MM.1S (cell line): Measurements from ENCODE around the gene SENP1.

Experiments used
- DNase-seq: peaks from one replicate; pipeline ENCODE4 v3.0.0-alpha.2; 2015
- H2AFZ ChIP-seq: fragments of 300-600 bp; sonication (generic); 2 replicates; pipeline ENCODE4 v1.6.0; 2016; ENCODE audit warnings: antibody characterized with exemption, low read length
- H3F3A ChIP-seq: fragments of 300-600 bp; sonication (generic); 2 replicates; pipeline ENCODE4 v1.6.1; 2016; ENCODE audit warnings: mild to moderate bottlenecking, antibody characterized with exemption, low read length, moderate library complexity, mixed read lengths; ENCODE audit not compliant: insufficient read depth
- H3K27ac ChIP-seq: fragments of 300-600 bp; sonication (generic); 2 replicates; pipeline ENCODE4 v1.5.1; 2016; ENCODE audit warnings: mild to moderate bottlenecking, low read length
- H3K27me3 ChIP-seq: fragments of 300-600 bp; sonication (generic); replicated peaks from 2 replicates; pipeline ENCODE4 v1.6.0; 2016; ENCODE audit warnings: low read length; ENCODE audit not compliant: insufficient read depth
- H3K36me3 ChIP-seq: fragments of 300-600 bp; sonication (generic); replicated peaks from 2 replicates; pipeline ENCODE4 v1.6.1; 2016; ENCODE audit warnings: mild to moderate bottlenecking, low read length, mixed read lengths; ENCODE audit not compliant: insufficient read depth
- H3K4me1 ChIP-seq: fragments of 300-600 bp; sonication (generic); 2 replicates; pipeline ENCODE4 v1.6.1; 2016; ENCODE audit warnings: low read length, mixed read lengths
- H3K4me2 ChIP-seq: fragments of 300-600 bp; sonication (generic); 2 replicates; pipeline ENCODE4 v1.6.0; 2016; ENCODE audit warnings: low read depth, low read length
- H3K4me3 ChIP-seq: fragments of 300-600 bp; sonication (generic); 2 replicates; pipeline ENCODE4 v1.5.1; 2016; ENCODE audit warnings: low read length, mixed read lengths
- H3K79me2 ChIP-seq: fragments of 300-600 bp; sonication (generic); 2 replicates; pipeline ENCODE4 v1.6.1; 2016; ENCODE audit warnings: mixed run types, low read length, mixed read lengths
- H3K9ac ChIP-seq: fragments of 300-600 bp; sonication (generic); 2 replicates; pipeline ENCODE4 v1.6.1; 2016; ENCODE audit warnings: low read length, mixed read lengths
- H3K9me2 ChIP-seq: fragments of 300-600 bp; sonication (generic); replicated peaks from 2 replicates; pipeline ENCODE4 v1.6.1; 2016; ENCODE audit warnings: mild to moderate bottlenecking, low read length, mixed read lengths; ENCODE audit not compliant: insufficient read depth
- H3K9me3 ChIP-seq: fragments of 300-600 bp; sonication (generic); replicated peaks from 2 replicates; pipeline ENCODE4 v1.6.1; 2016; ENCODE audit warnings: mild to moderate bottlenecking, low read length, mixed read lengths; ENCODE audit not compliant: insufficient read depth
- H4K20me1 ChIP-seq: fragments of 300-600 bp; sonication (generic); 2 replicates; pipeline ENCODE4 v1.6.1; 2016; ENCODE audit warnings: mild to moderate bottlenecking, low read length, moderate library complexity, mixed read lengths; ENCODE audit not compliant: insufficient read depth
- CTCF ChIP-seq: fragments of 300-600 bp; sonication (generic); IDR thresholded peaks from 2 replicates; pipeline ENCODE4 v1.5.1; 2016; ENCODE audit warnings: antibody characterized with exemption, low read length, mixed read lengths
- EZH2 ChIP-seq: fragments of 300-600 bp; sonication (generic); optimal IDR thresholded peaks from 2 replicates; pipeline ENCODE3; 2017; ENCODE audit warnings: low read depth, mild to moderate bottlenecking, antibody characterized with exemption, low read length, mixed read lengths
- EZH2phosphoT487 ChIP-seq: fragments of 300-600 bp; sonication (generic); IDR thresholded peaks from 2 replicates; pipeline ENCODE4 v1.6.1; 2018; ENCODE audit warnings: antibody characterized with exemption, low read length

Gene SENP1

GRCh38 chr12:48132826-48133225, 26.9 kb upstream of the SENP1 start:
- no peak overlapping the region for H3K27ac ChIP-seq
- H3K27me3 ChIP-seq, result no peaks in the 10 kb centered on the region
- no peak overlapping the region for H2AFZ ChIP-seq
- DNase-seq, result no peak
- peaks cover 12% of the 10 kb centered on the region; the same call in 1 of the 2 replicates for H3K36me3 ChIP-seq
- H3K79me2 ChIP-seq, result peaks cover 9% of the 10 kb centered on the region
- H3K9ac ChIP-seq, result no peak overlapping the region
- no peaks in the 10 kb centered on the region for H3K9me3 ChIP-seq
- H4K20me1 ChIP-seq, result no peaks in the 10 kb centered on the region
- no peak for TF ChIP-seq EZH2
- H3K4me1 ChIP-seq, result no peaks in the 10 kb centered on the region
- no peak overlapping the region for H3K4me2 ChIP-seq
- no peaks in the 10 kb centered on the region for H3F3A ChIP-seq
- H3K4me3 ChIP-seq, result no peak overlapping the region
- H3K9me2 ChIP-seq, result no peaks in the 10 kb centered on the region

DNA sequence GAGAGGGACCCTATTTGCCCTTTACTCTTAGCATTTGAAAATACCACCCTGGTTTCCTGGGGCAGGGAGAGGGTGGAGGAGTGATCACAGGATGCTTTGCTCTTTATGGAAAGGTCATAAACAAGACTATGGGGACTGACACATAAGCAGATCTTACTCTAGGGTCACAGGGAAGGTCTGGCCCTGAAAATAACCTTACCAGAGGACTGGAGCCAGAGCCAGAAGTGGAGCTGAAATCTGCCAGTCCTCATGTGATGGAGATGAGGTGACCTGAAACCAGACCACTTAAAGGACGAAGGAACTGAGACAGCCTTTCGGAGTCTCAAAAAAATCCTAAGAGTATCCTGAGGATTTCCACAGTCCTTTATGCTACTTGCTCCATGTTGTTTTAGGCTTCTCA, 25.6 kb upstream of the SENP1 start:
- DNase-seq, result no peak
- TF ChIP-seq EZH2phosphoT487, result no peak
- no peak for TF ChIP-seq EZH2
- TF ChIP-seq CTCF, result no peak
- H3K27me3 ChIP-seq, result no peaks in the 10 kb centered on the region
- peaks cover 4% of the 10 kb centered on the region; the same call in 1 of the 2 replicates for H3K4me1 ChIP-seq
- H2AFZ ChIP-seq, result no peak overlapping the region
- no peak overlapping the region for H3K4me2 ChIP-seq
- no peaks in the 10 kb centered on the region for H3K9me2 ChIP-seq
- H3K36me3 ChIP-seq, result peaks cover 12% of the 10 kb centered on the region; the same call in 1 of the 2 replicates
- peaks cover 14% of the 10 kb centered on the region for H3K79me2 ChIP-seq
- H3K9ac ChIP-seq, result no peak overlapping the region
- H3F3A ChIP-seq, result no peaks in the 10 kb centered on the region
- no peaks in the 10 kb centered on the region for H3K9me3 ChIP-seq
- H3K27ac ChIP-seq, result no peak overlapping the region
- H3K4me3 ChIP-seq, result no peak overlapping the region
- no peaks in the 10 kb centered on the region for H4K20me1 ChIP-seq

DNA sequence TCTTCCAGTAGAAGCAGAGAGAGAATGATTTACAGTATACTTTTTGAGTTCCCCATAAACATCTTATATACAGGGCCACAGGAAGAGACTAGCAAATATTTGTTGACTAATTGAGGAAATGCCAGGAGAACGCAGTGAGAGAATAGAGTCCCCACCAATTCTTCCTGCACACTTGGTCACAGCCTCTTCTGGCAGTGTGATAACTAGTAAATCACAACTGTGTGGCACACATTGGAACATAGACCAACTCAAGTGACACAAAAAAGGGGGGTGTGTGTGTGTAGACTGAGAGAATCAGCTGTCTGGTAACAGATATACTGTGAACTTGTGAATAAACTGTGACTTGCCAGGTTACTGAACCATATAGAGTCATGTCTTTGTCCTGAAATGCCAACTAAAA, 23.5 kb upstream of the SENP1 start:
- no peak for DNase-seq
- H2AFZ ChIP-seq, result no peak overlapping the region
- H3K27me3 ChIP-seq, result no peaks in the 10 kb centered on the region
- no peak overlapping the region for H3K27ac ChIP-seq
- peaks cover 19% of the 10 kb centered on the region for H3K79me2 ChIP-seq
- no peak overlapping the region for H3K4me2 ChIP-seq
- no peak overlapping the region for H3K4me3 ChIP-seq
- no peaks in the 10 kb centered on the region for H4K20me1 ChIP-seq
- peaks cover 4% of the 10 kb centered on the region; the same call in 1 of the 2 replicates for H3K4me1 ChIP-seq
- TF ChIP-seq EZH2phosphoT487 (no peak), EZH2 (no peak), CTCF (no peak)
- H3K9me2 ChIP-seq, result no peaks in the 10 kb centered on the region
- H3K36me3 ChIP-seq, result peaks cover 12% of the 10 kb centered on the region; the same call in 1 of the 2 replicates
- no peak overlapping the region for H3K9ac ChIP-seq
- no peaks in the 10 kb centered on the region for H3F3A ChIP-seq
- no peaks in the 10 kb centered on the region for H3K9me3 ChIP-seq

DNA sequence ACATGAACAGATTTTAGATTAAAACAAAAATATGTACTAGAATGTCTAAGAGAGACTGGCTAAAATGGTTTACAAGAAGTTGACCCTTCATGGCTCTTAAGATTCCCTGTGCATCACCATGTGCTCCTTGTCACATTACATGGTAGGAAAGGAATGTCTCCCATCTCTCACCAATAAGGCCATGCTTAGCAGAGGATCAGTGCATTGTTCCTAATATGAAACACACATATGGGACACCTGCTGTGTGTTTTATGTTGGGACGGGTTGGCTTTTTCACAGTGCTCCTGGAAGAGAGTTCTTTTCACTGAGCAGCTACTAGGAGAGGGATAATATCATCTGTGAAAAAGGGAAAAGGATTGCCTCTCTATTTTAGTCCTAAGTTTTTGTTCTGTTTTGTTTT, 22.9 kb upstream of the SENP1 start:
- H3K9ac ChIP-seq, result no peak overlapping the region
- H3K27ac ChIP-seq, result no peak overlapping the region
- no peaks in the 10 kb centered on the region for H3K27me3 ChIP-seq
- H3K9me3 ChIP-seq, result no peaks in the 10 kb centered on the region
- H4K20me1 ChIP-seq, result no peaks in the 10 kb centered on the region
- peaks cover 19% of the 10 kb centered on the region for H3K79me2 ChIP-seq
- H3K36me3 ChIP-seq, result peaks cover 12% of the 10 kb centered on the region; the same call in 1 of the 2 replicates
- DNase-seq, result no peak
- TF ChIP-seq EZH2, result no peak
- no peak for TF ChIP-seq CTCF
- TF ChIP-seq EZH2phosphoT487, result no peak
- no peak overlapping the region for H3K4me2 ChIP-seq
- no peak overlapping the region for H2AFZ ChIP-seq
- no peaks in the 10 kb centered on the region for H3K9me2 ChIP-seq
- H3K4me1 ChIP-seq, result peaks cover 4% of the 10 kb centered on the region; the same call in 1 of the 2 replicates
- no peaks in the 10 kb centered on the region for H3F3A ChIP-seq
- H3K4me3 ChIP-seq, result no peak overlapping the region
